HUES6 (cell line): Measurements from ENCODE around the gene AQP5.

Experiments
- H3K27ac ChIP-seq: 2 replicates; pipeline ENCODE4 v1.7.0; 2013; ENCODE audit warnings: low read depth, mild to moderate bottlenecking, low read length, inconsistent platforms
- H3K27me3 ChIP-seq: 2 replicates; pipeline ENCODE4 v1.6.1; 2013; ENCODE audit warnings: low read length; ENCODE audit not compliant: control insufficient read depth, insufficient read depth
- H3K36me3 ChIP-seq: 2 replicates; pipeline ENCODE4 v1.6.1; 2013; ENCODE audit warnings: low read length; ENCODE audit not compliant: control insufficient read depth, insufficient read depth
- H3K4me1 ChIP-seq: 2 replicates; pipeline ENCODE4 v1.6.1; 2013; ENCODE audit warnings: low read length; ENCODE audit not compliant: control insufficient read depth, insufficient read depth
- H3K4me3 ChIP-seq: 2 replicates; pipeline ENCODE4 v1.5.1; 2013; ENCODE audit warnings: low read depth, low read length
- H3K9ac ChIP-seq: one replicate; pipeline ENCODE4 v1.6.1; 2013; ENCODE audit warnings: mild to moderate bottlenecking, low read length
- H3K9me3 ChIP-seq: 2 replicates; pipeline ENCODE4 v1.6.1; 2013; ENCODE audit warnings: low read depth, low read length; ENCODE audit not compliant: control insufficient read depth, insufficient read depth

AQP5 gene

GRCh38 chr12:49969027-49969426, 7.4 kb downstream of the AQP5 start:
- H3K27ac ChIP-seq, result no peak overlapping the region
- H3K36me3 ChIP-seq, result no peaks in the 10 kb centered on the region
- no peak overlapping the region for H3K9ac ChIP-seq
- H3K4me1 ChIP-seq, result peaks cover 18% of the 10 kb centered on the region
- peaks cover 74% of the 10 kb centered on the region for H3K27me3 ChIP-seq
- H3K4me3 ChIP-seq, result no peak overlapping the region
- H3K9me3 ChIP-seq, result no peaks in the 10 kb centered on the region

- H3K9me3 ChIP-seq, result no peaks in the 10 kb centered on the region
- H3K4me3 ChIP-seq, result no peak overlapping the region
- H3K36me3 ChIP-seq, result no peaks in the 10 kb centered on the region
- H3K27me3 ChIP-seq, result peaks cover 66% of the 10 kb centered on the region
- H3K4me1 ChIP-seq, result peaks cover 18% of the 10 kb centered on the region
- H3K27ac ChIP-seq, result no peak overlapping the region
- H3K9ac ChIP-seq, result no peak overlapping the region
Observed at GRCh38 chr12:49969651-49970429, 8.2 kb downstream of the AQP5 start.

GRCh38 chr12:49970658-49971057, 9.0 kb downstream of the AQP5 start:
- Histone ChIP-seq H3K9ac (no peak overlapping the region), H3K27me3 (peaks cover 60% of the 10 kb centered on the region), H3K9me3 (no peaks in the 10 kb centered on the region)

GRCh38 chr12:49971141-49971540, 9.5 kb downstream of the AQP5 start:
- Histone ChIP-seq H3K9me3 (no peaks in the 10 kb centered on the region), H3K4me1 (peaks cover 24% of the 10 kb centered on the region), H3K27me3 (peaks cover 56% of the 10 kb centered on the region)

More at GRCh38 chr12:49970658-49971057, 9.0 kb downstream of the AQP5 start:
- H3K27ac ChIP-seq, result no peak overlapping the region
- no peaks in the 10 kb centered on the region for H3K36me3 ChIP-seq
- H3K4me3 ChIP-seq, result no peak overlapping the region
- H3K4me1 ChIP-seq, result peaks cover 23% of the 10 kb centered on the region

GRCh38 chr12:49972129-49972528, 10.5 kb downstream of the AQP5 start:
- no peaks in the 10 kb centered on the region for H3K36me3 ChIP-seq
- no peaks in the 10 kb centered on the region for H3K9me3 ChIP-seq
- H3K9ac ChIP-seq, result no peak overlapping the region
- no peak overlapping the region for H3K27ac ChIP-seq
- H3K4me3 ChIP-seq, result no peak overlapping the region
- H3K4me1 ChIP-seq, result peaks cover 17% of the 10 kb centered on the region
- peaks cover 47% of the 10 kb centered on the region for H3K27me3 ChIP-seq

More at GRCh38 chr12:49971141-49971540, 9.5 kb downstream of the AQP5 start:
- Histone ChIP-seq H3K36me3 (no peaks in the 10 kb centered on the region), H3K4me3 (no peak overlapping the region), H3K9ac (no peak overlapping the region), H3K27ac (no peak overlapping the region)

GRCh38 chr12:49972641-49973360, 11.1 kb downstream of the AQP5 start, which contains the start of gene AQP6:
Gene AQP6 (plus strand): TSS chr12:49972947. CDS start chr12:49973174, 227 bp downstream.
- Histone ChIP-seq H3K27ac (no peak within 1 kb of the TSS), H3K9me3 (no peaks in the 10 kb centered on the region), H3K27me3 (peaks cover 41% of the 10 kb centered on the region), H3K9ac (no peak within 1 kb of the TSS), H3K4me3 (no peak within 1 kb of the TSS), H3K36me3 (no peaks in the 10 kb centered on the region), H3K4me1 (peaks cover 12% of the 10 kb centered on the region)

- H3K36me3 ChIP-seq, result no peaks in the 10 kb centered on the region
- H3K9ac ChIP-seq, result no peak overlapping the region
- H3K27ac ChIP-seq, result no peak overlapping the region
- H3K4me1 ChIP-seq, result peaks cover 9% of the 10 kb centered on the region; the same call in 1 of the 2 replicates
- H3K9me3 ChIP-seq, result no peaks in the 10 kb centered on the region
- H3K4me3 ChIP-seq, result no peak overlapping the region
- H3K27me3 ChIP-seq, result peaks cover 35% of the 10 kb centered on the region
Observed at GRCh38 chr12:49973361-49973830, 11.7 kb downstream of the AQP5 start.

GRCh38 chr12:49974231-49974675, 12.6 kb downstream of the AQP5 start:
- Histone ChIP-seq H3K27ac (no peak overlapping the region), H3K27me3 (peaks cover 27% of the 10 kb centered on the region), H3K9me3 (no peaks in the 10 kb centered on the region), H3K4me1 (peaks cover 15% of the 10 kb centered on the region), H3K4me3 (no peak overlapping the region), H3K36me3 (no peaks in the 10 kb centered on the region), H3K9ac (no peak overlapping the region)

- H3K4me3 ChIP-seq, result no peak overlapping the region
Observed at GRCh38 chr12:49974677-49975317, 13.1 kb downstream of the AQP5 start.

GRCh38 chr12:49975318-49975761, 13.7 kb downstream of the AQP5 start:
- Histone ChIP-seq H3K4me3 (no peak overlapping the region), H3K36me3 (no peaks in the 10 kb centered on the region), H3K9ac (no peak overlapping the region), H3K27me3 (peaks cover 16% of the 10 kb centered on the region), H3K9me3 (no peaks in the 10 kb centered on the region), H3K4me1 (peaks cover 17% of the 10 kb centered on the region), H3K27ac (no peak overlapping the region)

More at GRCh38 chr12:49974677-49975317, 13.1 kb downstream of the AQP5 start:
- Histone ChIP-seq H3K9ac (no peak overlapping the region), H3K36me3 (no peaks in the 10 kb centered on the region), H3K4me1 (peaks cover 17% of the 10 kb centered on the region), H3K27me3 (peaks cover 21% of the 10 kb centered on the region), H3K9me3 (no peaks in the 10 kb centered on the region), H3K27ac (no peak overlapping the region)
